NOMO-1 treated with DMSO at 0.1 percent for 48 hours (cell line): ENCODE measurements around the gene DIO2.
A peak's percentile ranks its signal among the peaks of the same experiment; 100 is the strongest.

Source experiments
- DNase-seq: peaks from one replicate; lab custom pipeline; 2025; ENCODE audit not compliant: unreplicated experiment; lab: John Stamatoyannopoulos, UW

Gene DIO2

DNA sequence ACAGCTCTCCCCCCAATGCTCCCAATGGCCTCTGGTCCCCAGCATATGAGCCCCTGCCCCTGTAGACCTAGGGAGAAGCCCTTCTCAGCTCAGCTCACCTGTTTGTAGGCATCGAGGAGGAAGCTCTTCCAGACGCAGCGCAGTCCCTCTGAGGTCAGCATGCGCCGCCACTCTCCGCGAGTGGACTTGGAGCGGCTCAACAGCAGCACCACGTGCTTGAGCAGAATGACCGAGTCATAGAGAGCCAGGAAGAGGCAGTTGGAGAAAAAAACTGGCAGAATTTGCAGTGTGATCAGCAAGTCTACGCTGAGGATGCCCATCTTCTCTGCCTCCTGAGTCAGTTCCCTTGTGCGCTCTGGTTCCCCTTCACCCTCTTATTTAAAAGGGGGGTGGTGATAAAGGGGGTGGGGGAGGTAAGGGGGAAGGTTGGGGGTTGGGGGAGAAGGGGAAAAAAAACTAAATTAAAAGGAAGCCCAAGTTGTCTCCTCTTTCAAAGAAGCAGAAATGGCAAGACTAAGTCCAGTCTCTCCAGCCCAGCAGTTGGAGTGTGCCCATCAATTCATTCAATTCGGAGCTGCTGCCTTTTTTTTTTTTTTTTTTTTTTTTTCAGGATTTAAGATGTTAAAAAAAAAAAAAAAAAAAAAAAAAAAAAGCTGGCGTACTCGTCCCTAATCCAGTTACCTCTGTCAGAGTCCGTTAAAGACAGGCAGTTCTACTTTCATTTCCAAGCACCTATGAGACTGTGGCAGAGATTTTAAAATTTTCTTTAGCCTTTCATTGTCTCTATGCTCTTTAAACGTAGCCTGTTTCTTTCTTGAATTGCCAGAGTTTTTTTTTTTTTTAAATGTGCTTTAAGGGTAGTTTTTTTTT is at the start of gene DIO2:
TSS of gene DIO2 (minus strand) at position 352 of the 870 bp plus-strand sequence. CDS start at position 320, 32 bp downstream.
- DNase-seq, result no peak

DNA sequence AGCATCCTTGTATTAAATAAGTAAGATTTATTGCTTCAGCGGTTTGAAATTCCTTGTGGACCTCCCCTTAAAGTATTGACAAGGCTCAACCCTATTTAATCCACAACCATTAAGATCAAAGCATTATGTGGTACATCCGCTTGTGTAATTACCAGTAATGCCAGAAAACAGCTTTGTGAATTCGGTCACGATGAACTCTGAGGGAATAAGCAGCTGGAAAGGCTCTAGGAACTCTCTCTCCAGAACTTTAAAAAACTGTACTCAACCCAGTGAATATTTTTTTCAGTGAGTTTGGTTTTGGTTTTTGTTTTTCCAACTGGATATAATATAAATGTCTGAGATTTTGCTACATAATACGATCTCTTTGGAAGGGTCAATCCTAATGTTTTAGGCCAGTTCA is 49.3 kb upstream of the DIO2 start:
- DNase-seq, result no peak

DNA sequence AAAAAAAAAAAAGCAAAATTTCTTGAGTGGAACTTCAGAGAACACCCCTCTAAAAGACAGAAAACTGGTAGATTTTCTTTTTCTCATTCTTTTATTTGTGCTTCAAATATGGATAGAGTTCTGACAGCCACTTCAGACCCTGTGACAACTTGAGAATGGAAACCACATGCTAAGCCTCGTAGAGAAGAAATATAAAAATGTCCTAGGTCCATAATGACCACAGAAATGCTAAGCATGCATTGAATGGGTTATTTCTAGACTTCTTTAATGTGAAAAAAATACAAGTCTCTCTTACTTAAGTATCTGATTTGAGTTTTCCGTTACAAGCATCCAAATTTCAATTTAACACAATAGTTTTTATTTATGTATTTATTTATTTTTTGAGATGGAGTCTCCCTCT is 28.3 kb upstream of the DIO2 start:
- no peak for DNase-seq

DNA sequence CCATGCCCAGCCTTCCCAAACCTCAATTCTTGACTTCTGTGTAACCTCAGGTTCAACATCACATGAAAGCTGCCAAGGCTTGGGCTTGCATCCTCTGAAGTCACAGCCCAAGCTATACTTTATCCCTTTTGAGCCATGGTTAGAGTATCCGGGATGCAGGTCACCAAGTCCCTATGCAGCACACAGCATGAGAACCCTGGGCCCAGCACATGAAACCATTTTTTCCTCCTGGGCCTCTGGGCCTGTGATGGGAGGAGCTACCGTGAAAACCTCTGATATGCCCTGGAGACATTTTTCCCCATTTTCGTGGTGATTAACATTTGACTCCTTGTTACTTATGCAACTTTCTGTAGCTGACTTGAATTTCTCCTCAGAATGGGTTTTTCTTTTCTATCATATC is 25.8 kb upstream of the DIO2 start:
- DNase-seq, result no peak

DNA sequence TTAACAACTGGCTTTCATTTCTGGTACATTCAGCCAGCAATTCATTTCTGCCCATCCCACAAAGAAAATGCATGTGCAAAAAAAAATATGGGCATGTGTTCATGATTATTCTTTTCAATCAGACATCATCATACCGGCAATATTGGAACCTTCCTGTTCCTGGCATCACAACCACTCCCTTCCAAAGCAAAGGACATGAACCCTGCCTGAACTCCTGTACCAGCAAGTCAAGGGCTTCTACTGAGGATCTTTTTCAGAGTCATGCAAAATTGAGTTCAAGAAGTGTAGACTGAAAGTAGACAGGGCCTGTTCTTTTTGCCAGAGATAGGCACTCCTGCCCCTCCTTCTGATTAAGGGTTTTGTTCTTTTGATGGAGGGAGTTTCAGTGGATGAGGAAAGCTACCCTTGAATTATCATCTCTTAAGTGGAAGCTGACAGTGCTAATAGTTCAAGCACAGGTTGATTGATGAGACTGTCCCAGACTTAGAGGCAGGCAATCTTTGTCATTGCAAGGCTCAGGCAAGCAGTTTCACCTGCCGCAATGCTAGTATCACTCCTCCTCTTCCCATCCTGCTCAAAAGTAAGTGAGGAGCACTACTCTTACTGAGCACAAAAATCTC is 22.3 kb upstream of the DIO2 start:
- no peak for DNase-seq

DNA sequence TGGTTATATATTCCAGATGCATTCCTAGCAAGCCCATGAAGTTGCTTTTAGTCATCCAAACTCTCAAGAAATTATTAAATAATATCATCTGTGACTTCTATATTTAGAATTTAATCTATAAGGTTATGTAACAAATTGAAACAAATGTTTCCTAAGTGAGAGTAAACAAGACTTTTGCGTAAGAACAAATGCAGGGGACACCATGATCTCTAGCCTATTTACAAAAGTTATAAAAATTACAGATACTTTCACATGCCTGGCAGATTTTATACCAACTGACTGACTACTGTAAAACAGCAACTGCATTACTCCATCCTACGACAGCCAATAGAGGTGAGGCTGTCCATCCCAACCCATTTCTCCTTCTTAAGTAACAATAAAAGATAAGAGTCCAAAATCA is 20.4 kb upstream of the DIO2 start:
- no peak for DNase-seq

DNA sequence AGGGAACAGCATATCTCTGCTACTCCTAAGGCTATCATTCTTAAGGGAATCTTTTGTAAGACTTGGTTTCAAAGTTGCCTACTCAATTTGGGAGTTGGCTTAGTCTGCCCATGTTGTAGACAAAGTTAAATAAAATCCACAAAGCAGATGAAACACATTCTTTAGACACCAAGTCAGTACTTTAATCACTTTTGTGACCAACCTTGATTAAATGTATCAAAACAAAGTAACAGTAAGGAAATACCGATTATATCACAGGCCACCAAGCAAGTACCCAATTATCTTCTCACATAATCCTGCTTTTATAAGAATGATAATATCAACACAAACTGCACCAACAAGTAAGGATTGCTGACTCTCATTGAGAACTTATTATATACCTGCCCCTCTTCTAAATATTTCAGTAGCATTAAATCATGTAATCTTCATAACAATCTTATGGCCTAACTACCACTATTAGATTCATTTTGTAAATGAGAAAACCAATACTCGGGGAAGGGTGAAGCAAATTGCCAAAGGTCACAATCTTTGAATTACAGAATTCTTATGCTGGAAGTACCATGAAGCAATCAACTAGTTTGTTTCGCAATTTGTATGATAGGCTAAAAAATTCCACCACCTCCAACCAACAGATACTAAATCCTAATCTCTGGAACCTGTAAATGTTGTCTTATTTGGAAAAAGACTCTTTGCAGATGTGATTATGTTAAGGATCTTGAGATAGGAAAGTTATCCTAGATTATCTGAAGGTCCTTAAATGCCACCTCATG is 12.6 kb upstream of the DIO2 start:
- no peak for DNase-seq

DNA sequence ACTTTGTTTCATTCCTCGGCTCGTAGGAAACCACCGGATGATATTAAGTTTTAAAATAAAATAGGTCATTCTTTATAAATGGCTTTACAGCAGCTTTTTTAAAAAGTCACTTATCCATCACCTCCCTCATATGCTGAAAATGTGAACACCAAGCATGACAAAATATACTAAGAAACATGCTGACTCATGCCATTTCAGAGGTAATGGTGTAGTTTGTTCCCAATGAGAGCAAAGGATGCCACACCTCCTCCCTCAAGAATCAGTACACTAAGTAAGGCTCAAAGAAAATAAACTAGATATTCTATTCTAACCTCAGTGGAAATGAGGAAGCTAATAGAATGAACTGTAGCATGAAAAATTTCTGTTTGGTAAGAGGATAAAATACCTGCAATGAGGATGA is 5.5 kb upstream of the DIO2 start:
- no peak for DNase-seq

DNA sequence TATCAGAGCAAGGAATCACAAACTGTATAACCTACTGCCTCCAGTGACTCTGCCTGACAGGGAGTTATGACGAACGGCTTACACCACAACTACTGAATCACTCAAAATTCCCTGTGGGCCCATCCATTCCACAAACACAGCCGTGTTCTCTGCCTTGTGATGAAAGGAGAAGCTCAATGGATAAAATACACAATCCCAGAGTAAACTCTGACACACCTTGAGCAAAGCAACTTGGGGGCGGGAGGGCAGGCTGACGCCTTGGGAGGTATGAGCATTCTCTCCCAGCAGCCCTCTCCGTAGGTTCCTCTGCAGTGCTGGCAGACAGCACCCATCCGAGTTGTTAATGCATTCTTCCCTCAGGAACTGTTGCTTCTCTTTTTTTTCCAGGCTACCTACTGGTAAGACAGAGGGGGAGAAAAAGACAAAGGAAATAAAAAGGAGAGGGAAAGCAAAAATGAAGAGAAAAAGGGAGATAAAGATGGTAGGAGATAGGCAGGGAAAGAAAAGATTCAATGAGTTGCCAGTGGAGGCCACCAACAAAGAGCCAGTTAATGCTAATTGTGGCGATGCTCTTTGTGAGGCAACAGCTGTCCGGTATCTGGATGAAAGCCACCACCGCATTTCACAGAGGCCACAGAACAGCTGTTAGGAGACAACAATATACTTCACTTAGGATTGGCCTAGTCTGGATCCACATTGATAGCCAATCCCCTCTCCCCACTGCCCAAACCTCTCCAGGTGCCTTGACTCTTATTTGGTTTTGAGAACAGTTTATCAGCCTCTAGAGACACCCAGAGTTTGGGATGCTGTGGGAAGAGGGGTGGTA is 4.7 kb upstream of the DIO2 start:
- DNase-seq, result no peak

DNA sequence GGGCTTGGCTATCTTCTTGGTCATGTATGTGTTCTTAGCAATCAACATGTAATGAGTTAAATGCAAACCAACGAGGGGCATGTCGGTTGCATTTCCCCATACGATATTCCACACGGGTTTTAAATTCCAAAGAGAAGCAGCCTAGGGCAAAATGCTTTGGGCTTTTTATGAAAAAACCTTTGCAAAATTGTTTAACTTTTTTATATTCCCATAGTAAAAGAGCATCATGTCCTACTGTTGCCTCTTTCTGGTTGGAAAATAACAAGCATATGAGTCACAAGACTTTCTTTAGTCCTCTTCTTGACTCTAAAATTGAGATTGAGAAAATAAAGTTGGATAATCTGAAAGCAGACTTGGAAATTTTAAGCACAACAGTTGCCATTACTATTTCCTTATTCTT is 3.8 kb upstream of the DIO2 start:
- DNase-seq, result no peak

DNA sequence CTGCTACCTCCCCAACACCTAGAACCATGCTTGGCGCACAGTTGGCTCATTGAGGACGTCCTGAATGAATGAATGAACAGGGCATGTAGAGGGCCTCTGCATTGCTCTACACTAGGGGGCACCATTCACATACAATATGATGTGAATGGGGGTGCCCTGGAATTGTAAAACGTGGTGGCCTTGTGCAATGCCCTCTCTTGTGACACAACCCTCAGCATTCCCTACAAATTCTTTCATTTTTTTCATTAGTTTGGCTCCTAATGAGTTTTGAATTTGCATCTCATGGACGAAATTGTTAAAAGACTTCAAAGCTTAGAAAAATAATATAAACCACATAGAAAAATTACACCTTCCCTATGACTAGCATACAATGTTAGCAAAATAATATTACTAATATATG is 2.3 kb upstream of the DIO2 start:
- DNase-seq, result no peak

DNA sequence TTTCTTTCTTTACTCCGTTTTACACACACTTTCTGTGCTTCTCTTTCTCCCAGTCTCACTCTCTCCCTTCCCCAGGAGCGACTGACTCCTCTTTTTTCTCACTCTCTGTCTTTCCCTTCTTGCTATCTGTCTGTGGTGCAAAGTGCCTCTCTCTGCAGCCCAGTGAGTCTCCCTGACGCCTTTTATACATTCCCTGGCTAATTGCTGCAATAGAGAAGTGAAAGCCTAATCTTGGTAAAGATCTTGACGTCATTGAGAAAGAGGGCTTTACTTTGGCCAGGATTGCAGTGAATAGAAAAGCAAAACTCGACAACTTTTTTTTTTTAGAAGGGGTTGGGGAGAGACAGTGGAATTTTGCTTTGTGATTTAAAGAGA is 706 bp upstream of the DIO2 start:
- DNase-seq, result peak; percentile 64

DNA sequence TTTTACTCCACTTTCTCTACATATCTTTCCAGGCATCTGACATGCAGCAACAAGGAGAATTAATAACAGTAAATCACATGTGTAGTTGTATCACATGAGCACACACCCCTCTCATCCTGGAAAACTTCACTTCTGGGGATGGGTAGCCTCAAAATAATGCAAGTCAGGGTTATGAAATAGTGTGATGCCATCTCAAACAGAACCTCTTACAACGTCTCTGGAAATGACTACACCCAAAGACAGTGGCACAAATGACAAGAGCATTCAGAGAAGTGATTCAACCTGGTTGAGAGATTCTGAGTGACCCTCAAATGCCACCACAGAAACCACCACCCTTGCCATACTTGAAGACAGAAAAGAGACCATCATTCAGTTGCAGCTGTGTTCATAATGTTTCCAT is 2.8 kb downstream of the DIO2 start:
- no peak for DNase-seq

DNA sequence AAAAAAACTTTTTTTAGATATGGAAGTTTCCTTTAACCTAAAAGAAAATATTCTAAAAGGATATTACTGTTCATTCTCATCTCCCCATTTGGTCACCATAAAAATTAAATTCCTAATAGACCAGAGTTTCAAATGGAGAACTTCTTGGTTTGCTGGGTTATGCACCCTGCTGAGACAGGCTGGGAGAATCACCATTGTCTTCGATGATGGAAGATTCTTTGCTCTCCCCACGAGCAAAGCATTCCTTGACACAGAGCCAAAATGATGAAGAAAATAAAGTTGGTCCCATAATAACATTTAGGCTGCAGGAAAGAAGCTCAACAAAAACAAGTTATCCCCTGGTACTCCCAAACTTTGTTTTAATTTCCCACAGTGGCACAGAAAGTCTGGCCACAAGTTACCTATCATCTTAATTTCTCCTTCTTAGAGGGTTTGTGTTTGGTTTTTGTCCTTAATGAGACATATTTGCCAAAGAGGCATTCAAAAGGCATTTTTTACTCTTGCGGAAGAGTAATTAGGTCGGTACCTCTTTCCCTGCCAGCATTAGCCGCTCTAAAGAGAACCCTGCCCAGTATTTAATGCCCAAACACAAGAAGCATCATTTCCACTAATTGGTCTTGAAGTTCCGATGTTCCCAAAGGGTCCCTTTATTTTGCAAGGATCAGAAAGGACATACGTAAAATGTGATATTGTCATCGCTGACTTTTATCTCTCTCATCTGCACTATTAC is 4.8 kb downstream of the DIO2 start:
- no peak for DNase-seq

DNA sequence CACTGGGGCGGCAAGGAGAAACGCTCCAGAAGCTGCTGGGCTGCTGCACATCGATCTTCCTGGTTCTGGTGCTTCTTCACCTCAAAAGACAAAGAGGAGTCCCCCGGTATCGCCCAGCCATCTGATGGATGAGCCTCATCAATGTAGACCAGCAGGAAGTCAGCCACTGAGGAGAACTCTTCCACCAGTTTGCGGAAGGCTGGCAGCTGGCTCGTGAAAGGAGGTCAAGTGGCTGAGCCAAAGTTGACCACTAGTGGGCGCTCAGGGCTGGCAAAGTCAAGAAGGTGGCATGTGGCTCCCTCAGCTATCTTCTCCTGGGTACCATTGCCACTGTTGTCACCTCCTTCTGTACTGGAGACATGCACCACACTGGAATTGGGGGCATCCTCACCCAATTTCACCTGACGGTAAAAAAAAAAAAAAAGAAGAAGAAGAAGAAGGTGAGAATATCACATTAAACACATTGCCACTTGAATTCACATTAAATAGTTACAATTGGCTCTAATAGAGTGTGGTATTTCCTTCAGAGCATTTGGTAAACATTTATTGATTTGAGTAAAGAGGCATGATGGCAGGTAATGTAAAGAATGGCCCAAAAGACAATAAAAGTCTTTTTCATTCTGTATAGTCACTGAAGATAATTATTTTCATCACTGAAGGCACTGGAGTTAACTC is 8.3 kb downstream of the DIO2 start:
- peak; percentile 1 for DNase-seq

DNA sequence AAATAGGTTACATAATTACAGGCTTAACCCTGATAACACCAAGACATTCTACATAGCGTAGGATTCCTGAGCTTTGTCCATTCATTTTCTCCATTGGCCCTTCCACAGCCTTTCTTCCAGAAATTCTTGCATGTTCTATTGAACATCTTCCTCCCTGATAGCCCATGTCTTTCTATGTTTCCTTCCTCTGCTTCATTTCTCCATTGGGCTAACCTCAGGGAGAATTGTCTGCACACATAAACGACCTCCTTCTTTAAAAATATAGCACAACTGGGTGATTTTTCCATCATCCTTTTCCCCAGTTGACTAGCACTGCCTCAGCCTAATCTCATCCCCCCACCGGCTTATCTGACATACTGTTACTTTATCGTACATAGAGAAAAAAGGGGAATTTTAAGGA is 11.2 kb downstream of the DIO2 start:
- no peak for DNase-seq

DNA sequence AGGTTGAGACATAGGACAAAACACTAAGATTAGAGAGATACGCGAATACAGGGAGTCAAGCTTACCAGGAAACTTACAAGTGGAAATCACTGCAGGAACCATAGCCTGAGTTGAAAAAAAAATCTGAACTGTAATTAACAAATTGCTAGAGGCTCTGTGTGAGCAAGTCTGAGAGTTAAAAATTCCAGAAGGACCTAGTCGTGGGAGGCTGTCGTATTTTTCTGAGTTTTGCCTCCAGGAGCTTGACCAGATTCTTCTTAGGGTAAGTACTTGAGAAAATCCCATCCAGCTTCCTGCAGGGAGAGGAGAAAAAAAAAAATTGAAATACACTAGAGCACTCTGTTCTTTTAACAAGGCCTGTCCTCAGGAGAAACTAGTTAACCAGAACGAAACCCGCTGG is 22.7 kb downstream of the DIO2 start:
- no peak for DNase-seq

DNA sequence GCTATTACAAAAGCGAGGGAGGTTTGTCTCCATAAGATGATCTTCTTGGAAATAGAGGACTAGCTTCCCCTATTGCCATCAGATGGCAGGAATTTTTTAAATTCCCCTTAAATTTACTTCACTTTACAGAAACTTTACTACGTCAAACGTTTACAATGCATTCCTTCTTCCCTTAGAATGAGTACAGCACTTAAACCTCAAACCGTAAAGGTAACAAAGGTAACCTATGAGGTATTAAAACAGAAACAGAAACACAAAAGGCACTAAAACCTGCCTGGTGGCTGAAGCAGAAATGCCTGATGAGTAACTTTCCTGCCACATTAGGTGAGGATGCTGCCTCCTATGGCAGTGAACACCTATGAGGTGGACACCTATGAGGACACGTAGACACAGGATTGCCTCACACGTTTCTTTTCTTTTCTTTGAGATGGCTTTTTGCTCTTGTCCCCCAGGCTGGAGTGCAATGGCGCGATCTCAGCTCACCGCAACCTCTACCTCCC is 25.0 kb downstream of the DIO2 start:
- DNase-seq, result no peak

DNA sequence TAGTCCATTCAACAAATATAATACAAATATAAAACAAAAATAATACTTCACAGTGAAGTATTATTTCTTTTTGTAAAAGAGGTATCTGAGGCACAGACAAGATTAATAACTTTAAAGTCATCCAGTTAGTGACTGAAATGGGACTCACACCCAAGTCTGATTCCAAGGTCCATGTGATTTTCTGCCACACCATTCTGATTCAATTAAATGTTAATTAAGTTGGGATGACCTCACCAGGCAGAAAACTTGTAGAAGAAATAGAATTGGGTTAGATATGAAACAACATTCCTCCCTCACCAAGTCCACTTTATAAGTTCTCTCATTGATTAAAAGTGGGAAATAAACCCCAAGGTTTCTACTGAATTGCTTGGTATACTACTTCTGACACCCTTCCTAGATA is 34.4 kb downstream of the DIO2 start:
- no peak for DNase-seq
